HG03457 (cell line): ENCODE measurements around the gene TRIM72.
"Not testable (repeated sequence)": the region's sequence is repeated elsewhere in the genome, so short reads cannot be mapped to it uniquely, and the experiment has no call there.

ENCODE experiments used
- ATAC-seq: cut with Tn5 transposase; IDR thresholded peaks from one replicate; pipeline ENCODE4 v1.9.1; 2021; ENCODE audit warnings: moderate number of reproducible peaks; ENCODE audit not compliant: unreplicated experiment

Gene TRIM72

DNA sequence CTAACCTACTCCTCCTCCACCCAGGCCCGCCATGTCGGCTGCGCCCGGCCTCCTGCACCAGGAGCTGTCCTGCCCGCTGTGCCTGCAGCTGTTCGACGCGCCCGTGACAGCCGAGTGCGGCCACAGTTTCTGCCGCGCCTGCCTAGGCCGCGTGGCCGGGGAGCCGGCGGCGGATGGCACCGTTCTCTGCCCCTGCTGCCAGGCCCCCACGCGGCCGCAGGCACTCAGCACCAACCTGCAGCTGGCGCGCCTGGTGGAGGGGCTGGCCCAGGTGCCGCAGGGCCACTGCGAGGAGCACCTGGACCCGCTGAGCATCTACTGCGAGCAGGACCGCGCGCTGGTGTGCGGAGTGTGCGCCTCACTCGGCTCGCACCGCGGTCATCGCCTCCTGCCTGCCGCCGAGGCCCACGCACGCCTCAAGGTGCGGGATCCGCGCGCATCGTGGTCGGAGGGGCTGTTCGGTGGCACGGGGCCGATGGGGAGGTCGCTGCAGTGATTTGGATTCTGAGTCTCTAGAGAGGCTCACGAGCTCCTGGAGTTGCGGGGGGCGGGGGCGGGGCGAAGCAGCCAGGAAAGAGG, 878 bp downstream of the TRIM72 start:
- no peak for ATAC-seq

DNA sequence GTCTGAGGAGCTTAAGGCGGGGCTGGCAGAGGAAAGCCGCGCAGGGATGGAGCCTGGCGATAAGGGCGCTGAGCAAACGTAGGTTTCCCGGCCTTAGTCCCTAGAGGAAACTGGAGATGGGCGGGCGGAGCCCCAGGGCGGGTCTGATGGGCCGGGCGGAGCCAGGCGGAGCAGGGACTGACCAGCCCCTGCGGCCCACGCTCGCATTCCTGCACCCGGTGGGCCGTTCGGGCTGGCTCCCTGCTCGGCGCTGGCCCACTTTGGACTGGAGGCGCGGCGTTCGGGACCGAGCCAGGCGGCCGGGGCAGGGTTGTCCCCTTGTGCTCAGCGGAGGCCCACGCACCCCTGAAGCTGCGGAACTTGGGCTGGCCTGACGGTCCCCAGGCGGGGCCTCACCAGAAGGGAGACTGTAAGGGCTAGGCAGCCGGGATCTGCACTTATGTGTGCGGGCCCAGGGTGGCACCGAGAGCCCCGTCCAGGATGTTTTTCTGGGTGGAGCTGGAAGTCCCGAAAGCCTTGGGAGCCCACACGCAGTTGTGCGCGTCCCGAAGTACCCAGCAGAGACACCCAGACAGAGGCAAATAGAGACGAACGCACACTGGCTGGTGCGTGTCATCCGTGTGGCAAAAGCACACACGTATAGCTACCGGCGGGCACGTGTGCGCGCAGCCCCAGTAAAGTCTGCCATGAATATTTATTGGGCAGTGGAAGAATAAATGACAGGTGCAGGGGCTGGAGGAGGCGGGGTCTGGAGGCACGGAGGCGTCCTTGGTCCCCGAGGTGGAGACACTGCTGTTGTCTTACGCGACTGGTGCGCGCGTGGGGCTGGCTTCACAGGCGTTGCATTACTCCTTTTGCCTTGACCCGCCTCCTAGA, 1.6 kb downstream of the TRIM72 start:
- no peak for ATAC-seq

DNA sequence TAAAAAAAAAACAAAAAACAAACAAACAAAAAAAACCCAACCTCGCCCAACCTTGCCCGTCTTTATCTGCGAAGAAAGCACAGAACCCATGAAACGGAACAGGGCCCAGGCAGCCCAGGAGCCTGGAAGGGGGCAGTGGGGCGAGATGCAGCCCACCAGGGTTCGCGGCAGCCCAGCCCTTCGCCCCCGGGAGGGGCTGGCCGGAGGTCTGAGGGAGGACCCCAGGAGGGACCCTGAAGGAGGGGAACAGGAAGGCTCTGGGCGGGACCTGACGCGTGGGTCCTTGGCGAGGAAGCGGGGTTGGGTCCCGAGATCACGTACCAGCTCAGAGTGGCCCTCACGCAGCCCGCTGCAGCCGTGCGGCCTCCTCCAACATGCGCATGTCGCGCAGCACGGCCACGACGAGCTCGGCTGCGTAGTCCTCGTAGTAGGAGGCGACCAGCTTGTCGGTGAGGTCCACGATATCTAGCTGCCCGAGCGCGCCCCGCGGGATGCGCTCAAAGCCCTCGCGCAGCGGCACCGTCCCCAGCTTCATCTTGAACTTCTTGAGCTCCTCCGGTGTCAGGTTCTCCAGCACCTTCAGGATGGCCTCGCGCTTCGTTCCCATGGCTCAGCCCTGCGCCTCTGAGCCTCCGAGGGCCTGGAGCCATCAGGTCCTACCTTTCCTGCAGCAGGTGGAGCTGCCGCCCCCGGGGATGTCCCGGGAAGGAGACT, 2.7 kb downstream of the TRIM72 start, which contains the start of gene PYDC1:
PYDC1 (minus strand) TSS at position 714 of the 714 bp plus-strand sequence; CDS start at position 607, 107 bp downstream.
- no peak for ATAC-seq

DNA sequence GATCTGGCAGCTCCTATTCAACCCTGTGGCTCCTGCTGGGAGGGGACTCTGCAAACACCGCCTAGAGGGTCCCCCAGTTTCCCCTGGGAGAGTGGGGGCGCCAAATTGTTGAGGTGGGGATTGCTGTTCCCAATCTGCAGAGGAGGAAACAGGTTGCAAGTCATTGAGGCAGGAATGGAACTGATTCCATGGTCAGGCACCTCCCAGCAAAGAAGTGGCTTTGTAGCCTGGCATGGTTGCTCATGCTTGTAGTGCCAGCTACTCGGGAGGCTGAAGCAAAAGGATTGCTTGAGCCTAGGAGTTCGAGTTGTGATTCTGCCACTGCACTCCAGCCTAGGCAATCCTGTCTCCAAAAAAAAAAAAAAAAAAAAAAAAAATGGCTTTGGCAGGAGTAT, 3.2 kb downstream of the TRIM72 start:
- no peak for ATAC-seq

GRCh38 chr16:31219154-31219741, 5.3 kb downstream of the TRIM72 start:
- no peak for ATAC-seq

DNA sequence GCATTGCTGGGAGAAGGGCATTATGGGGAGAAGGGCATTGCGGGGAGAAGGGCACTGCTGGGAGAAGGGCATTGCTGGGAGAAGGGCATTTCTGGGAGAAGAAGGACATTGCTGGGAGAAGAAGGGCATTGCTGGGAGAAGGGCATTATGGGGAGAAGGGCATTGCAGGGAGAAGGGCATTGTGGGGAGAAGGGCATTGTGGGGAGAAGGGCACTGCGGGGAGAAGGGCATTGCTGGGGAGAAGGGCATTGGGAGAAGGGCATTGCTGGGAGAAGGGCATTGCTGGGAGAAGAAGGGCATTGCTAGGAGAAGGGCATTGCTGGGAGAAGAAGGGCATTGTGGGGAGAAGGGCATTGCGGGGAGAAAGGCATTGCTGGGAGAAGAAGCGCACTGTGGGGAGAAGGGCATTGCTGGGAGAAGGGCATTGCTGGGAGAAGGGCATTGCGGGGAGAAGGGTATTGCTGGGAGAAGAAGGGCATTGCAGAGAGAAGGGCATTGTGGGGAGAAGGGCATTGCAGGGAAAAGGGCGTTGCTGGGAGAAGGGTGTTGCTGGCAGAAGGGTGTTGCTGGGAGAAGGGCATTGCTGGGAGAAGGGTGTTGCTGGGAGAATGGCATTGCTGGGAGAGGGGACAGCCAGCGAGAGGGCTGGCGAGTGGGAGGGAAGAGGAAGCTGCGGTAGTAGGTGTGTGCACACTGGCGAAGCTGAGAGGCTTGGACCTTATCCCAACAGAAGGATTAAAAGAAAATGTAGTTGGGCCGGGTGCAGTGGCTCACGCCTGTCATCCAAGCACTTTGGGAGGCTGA, 7.6 kb downstream of the TRIM72 start:
- no peak for ATAC-seq

GRCh38 chr16:31223044-31223443, 9.1 kb downstream of the TRIM72 start:
- ATAC-seq: no peak

DNA sequence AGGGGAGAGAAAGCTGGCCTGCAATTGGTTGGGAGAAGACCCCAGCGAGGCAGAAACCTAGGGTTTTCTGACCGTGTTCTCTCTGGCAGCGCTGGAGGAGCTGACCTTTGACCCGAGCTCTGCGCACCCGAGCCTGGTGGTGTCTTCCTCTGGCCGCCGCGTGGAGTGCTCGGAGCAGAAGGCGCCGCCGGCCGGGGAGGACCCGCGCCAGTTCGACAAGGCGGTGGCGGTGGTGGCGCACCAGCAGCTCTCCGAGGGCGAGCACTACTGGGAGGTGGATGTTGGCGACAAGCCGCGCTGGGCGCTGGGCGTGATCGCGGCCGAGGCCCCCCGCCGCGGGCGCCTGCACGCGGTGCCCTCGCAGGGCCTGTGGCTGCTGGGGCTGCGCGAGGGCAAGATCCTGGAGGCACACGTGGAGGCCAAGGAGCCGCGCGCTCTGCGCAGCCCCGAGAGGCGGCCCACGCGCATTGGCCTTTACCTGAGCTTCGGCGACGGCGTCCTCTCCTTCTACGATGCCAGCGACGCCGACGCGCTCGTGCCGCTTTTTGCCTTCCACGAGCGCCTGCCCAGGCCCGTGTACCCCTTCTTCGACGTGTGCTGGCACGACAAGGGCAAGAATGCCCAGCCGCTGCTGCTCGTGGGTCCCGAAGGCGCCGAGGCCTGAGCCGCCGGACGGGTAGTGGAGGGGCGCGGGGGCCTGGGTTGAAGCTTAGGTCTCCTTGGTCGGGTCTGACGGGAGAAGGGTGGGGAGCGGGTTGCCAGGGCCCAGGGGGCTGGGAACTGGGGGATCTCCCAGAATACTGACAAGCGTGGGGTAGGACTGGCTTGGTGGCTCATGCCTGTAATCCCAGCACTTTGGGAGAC, 10.4 kb downstream of the TRIM72 start:
- ATAC-seq: no peak

GRCh38 chr16:31225193-31225592, 11.3 kb downstream of the TRIM72 start:
- no peak for ATAC-seq

DNA sequence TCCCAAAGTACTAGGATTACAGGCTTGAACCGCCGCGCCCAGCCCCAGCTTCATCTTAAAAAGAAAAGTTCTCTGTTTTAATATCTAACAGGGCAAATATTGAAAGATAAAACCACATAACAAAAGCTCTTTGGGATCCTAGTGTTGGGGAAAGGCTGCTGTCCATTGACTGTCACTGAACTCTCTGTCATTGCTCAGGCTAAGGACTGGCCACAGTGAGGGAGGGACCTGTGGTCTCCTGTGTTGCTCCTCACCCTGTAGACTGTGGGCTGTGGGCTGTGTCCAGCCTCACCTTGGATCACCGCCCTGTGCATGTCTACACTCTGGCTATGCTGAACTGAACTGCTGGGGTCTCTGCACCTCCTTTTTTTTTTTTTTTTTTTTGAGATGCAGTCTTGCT, 14.3 kb downstream of the TRIM72 start:
- no peak for ATAC-seq

- ATAC-seq: no peak
Observed at GRCh38 chr16:31229501-31229900, 15.6 kb downstream of the TRIM72 start.

DNA sequence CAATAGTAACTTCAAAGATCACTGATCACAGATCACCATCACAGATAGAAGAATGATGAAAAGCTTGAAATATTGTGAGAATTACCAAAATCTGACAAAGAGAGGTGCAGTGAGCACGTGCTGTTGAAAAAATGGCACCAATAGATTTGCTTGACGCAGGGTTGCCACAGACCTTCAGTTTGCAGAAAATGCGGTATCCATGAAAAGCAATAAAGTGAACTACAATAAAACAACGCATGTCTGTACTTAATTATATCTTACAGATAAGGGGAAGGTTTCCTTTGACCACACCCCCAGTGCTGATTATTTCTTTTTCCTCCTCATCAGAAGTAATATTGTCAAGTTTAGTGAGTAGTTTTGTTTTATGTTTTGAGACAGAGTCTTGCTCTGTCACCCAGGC, 24.1 kb downstream of the TRIM72 start:
- ATAC-seq: no peak

DNA sequence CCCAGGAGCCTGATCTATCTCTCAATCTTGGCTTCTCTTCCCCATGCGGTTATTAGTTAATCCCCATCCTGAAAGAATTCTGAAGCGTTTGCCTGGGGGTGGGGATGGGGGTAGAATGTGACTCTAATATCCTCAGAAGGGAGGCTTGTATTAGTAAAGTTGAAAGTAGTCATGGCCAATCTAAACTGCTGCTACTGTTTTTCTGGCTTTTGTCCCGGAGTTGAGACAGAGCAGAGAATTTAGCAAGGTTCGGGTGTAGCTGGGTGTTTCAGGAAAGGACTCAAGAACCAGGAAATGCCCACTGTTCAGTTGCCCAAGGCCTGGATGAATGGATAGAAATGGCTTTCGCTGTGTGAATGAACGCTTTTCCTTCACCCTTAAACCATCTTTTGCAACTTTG, 28.3 kb downstream of the TRIM72 start:
- ATAC-seq: no peak

GRCh38 chr16:31243734-31244670, 30.1 kb downstream of the TRIM72 start:
- no peak for ATAC-seq

GRCh38 chr16:31245598-31245997, 31.7 kb downstream of the TRIM72 start:
- ATAC-seq: not testable (repeated sequence)

GRCh38 chr16:31246296-31246695, 32.4 kb downstream of the TRIM72 start:
- ATAC-seq: no peak

- no peak for ATAC-seq
Observed at GRCh38 chr16:31248344-31248743, 34.4 kb downstream of the TRIM72 start.

DNA sequence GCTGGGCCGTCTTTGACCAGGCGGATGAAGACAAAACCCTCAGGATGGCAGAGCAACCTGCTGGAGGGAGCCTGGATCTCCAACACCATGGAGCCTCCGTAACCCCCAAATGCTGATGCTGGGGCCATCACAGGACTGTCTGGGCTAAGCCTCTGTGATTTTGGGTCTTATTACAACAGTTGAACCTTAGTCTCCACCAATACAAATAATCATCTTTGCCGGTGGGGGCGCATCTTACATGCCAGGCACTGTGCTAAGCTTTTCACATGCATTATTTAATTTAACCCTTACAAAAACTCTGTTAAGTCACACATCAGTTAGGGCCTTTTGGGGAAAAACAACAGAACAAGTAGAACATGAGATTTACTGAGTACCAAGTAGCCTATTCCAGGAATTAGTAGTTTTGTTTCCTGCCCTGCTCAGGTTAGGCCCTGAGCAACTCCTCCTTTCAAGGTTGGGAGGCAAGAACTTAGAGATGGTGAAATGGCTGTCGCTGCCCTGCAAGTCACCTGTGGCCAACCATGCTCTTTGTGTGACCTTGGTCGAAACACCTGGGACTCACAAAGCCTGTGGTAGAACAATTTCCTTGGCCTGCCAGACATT, 37.0 kb downstream of the TRIM72 start:
- ATAC-seq: no peak
